GM12878 (cell line): ENCODE results near the gene PCDHGA7.

Source experiments
- CBFB ChIP-seq: IDR thresholded peaks from 2 replicates; pipeline ENCODE4 v1.6.1; 2016; ENCODE audit warnings: antibody characterized with exemption, low read depth
- CHD2 ChIP-seq: IDR thresholded peaks from 2 replicates; pipeline ENCODE4 v1.6.1; 2011; ENCODE audit warnings: low read depth, low read length, improper control_type of control experiment, borderline replicate concordance
- CTCF ChIP-seq, 3 experiments: IDR thresholded peaks in 2 of 3; conservative IDR thresholded peaks in 1 of 3; 2 replicates each; pipeline ENCODE4 v1.5.1; 2011; ENCODE audit warnings: low read depth in 3 of 3, low read length in 3 of 3, mild to moderate bottlenecking in 3 of 3, control low read depth in 2 of 3, moderate library complexity in 2 of 3, inconsistent platforms in 1 of 3, mixed read lengths in 1 of 3; ENCODE audit not compliant: control insufficient read depth in 2 of 3, insufficient read depth in 1 of 3; ENCODE audit errors: extremely low read depth in 1 of 3
- ELK1 ChIP-seq: IDR thresholded peaks from 2 replicates; pipeline ENCODE4 v1.6.1; 2012; ENCODE audit warnings: low read depth, low read length, improper control_type of control experiment
- NFYA ChIP-seq: IDR thresholded peaks from 2 replicates; pipeline ENCODE4 v1.6.1; 2011; ENCODE audit warnings: low read depth, mild to moderate bottlenecking, low read length, improper control_type of control experiment, borderline replicate concordance
- SMARCA5 ChIP-seq: fragments of 450-650 bp; IDR thresholded peaks from 2 replicates; pipeline ENCODE4 v1.6.1; 2017; ENCODE audit warnings: mild to moderate bottlenecking
- SMC3 ChIP-seq: IDR thresholded peaks from 2 replicates; pipeline ENCODE4 v1.6.1; 2011; ENCODE audit warnings: low read length, improper control_type of control experiment, borderline replicate concordance
- SREBF1 ChIP-seq: IDR thresholded peaks from 2 replicates; pipeline ENCODE4 v1.6.1; 2012; ENCODE audit warnings: mild to moderate bottlenecking, low read length
- ZBTB33 ChIP-seq: fragments of 450-650 bp; IDR thresholded peaks from 2 replicates; pipeline ENCODE4 v1.6.1; 2017; ENCODE audit warnings: mild to moderate bottlenecking

GRCh38 chr5:141403387-141403786 lies 20.8 kb downstream of the PCDHGA7 start:
- TF ChIP-seq SMARCA5 (no peak), SREBF1 (no peak), ELK1 (no peak), SMC3 (no peak), CBFB (no peak), CTCF (IDR thresholded peaks at IDR 0.05 in 2 of 3, conservative IDR thresholded peaks at IDR 0.05 in 1 of 3; ENCODE audit: control insufficient read depth in 2 of 3, extremely low read depth in 1 of 3, insufficient read depth in 1 of 3, low read depth in 3 of 3, low read length in 3 of 3) (no peak), CHD2 (no peak), NFYA (no peak), ZBTB33 (no peak)
